HG03442 (cell line): ENCODE results near the gene LINC01488.

Experiments
- ATAC-seq: cut with Tn5 transposase; IDR thresholded peaks from one replicate; pipeline ENCODE4 v1.9.1; 2021; ENCODE audit warnings: mild to moderate bottlenecking, moderate library complexity; ENCODE audit not compliant: unreplicated experiment

Gene LINC01488

GRCh38 chr11:69541501-69542313 is 60.2 kb downstream of the LINC01488 start:
- ATAC-seq: no peak

GRCh38 chr11:69542314-69543168 is 61.1 kb downstream of the LINC01488 start:
- ATAC-seq: no peak
